HG02973 (cell line): Measurements from ENCODE around the gene SLC9A9.
A peak's percentile ranks its signal among the peaks of the same experiment; 100 is the strongest.

Experiments used
- ATAC-seq: cut with Tn5 transposase; IDR thresholded peaks from one replicate; pipeline ENCODE4 v1.9.1; 2021; ENCODE audit warnings: moderate library complexity; ENCODE audit not compliant: unreplicated experiment

Gene SLC9A9

GRCh38 chr3:143236226-143236964 is 611.9 kb downstream of the SLC9A9 start:
- peak; percentile 60 for ATAC-seq

- ATAC-seq: no peak
Observed at GRCh38 chr3:143235614-143236204, 612.6 kb downstream of the SLC9A9 start.

- no peak for ATAC-seq
Observed at GRCh38 chr3:143234526-143234925, 613.7 kb downstream of the SLC9A9 start.

GRCh38 chr3:143232981-143233380 is 615.3 kb downstream of the SLC9A9 start:
- ATAC-seq: no peak

- no peak for ATAC-seq
Observed at GRCh38 chr3:143228405-143228804, 619.9 kb downstream of the SLC9A9 start.

- ATAC-seq: no peak
Observed at GRCh38 chr3:143226678-143227291, 621.5 kb downstream of the SLC9A9 start.

- ATAC-seq: no peak
Observed at GRCh38 chr3:143224716-143225115, 623.6 kb downstream of the SLC9A9 start.

- ATAC-seq: no peak
Observed at GRCh38 chr3:143222981-143223380, 625.3 kb downstream of the SLC9A9 start.

- no peak for ATAC-seq
Observed at GRCh38 chr3:143222505-143222904, 625.8 kb downstream of the SLC9A9 start.

GRCh38 chr3:143221446-143221845 is 626.8 kb downstream of the SLC9A9 start:
- ATAC-seq: no peak

- ATAC-seq: no peak
Observed at GRCh38 chr3:143220741-143221140, 627.5 kb downstream of the SLC9A9 start.

- ATAC-seq: no peak
Observed at GRCh38 chr3:143218166-143218835, 630.0 kb downstream of the SLC9A9 start.

- ATAC-seq: no peak
Observed at GRCh38 chr3:143217283-143217682, 631.0 kb downstream of the SLC9A9 start.

GRCh38 chr3:143216709-143217182 is 631.5 kb downstream of the SLC9A9 start:
- ATAC-seq: no peak
